Ovary (tissue), 9 donors: ENCODE measurements around the gene BTBD9. TPM values are rescaled to one million over a fixed set of nuclear protein-coding genes. Genes with fewer than 3 reads are reported as not detected.

Source experiments
- DNase-seq, 5 donors: peaks; one replicate each; pipeline ENCODE4 v3.0.0-alpha.2; 2019 to 2020
- H3K27ac ChIP-seq, 2 donors: fragments of 200-600 bp; one replicate each; pipeline versions ENCODE4 v1.5.1 to v1.8.0; 2019 to 2022
- H3K27me3 ChIP-seq: fragments of 200-600 bp; one replicate; pipeline ENCODE4 v1.8.0; 2022
- H3K36me3 ChIP-seq: fragments of 200-600 bp; sonication (generic); one replicate; pipeline ENCODE4 v1.5.1; 2019
- H3K4me1 ChIP-seq: one replicate; pipeline ENCODE4 v1.8.1; 2013; ENCODE audit warnings: mild to moderate bottlenecking, moderate library complexity; ENCODE audit not compliant: insufficient read depth
- H3K4me3 ChIP-seq: fragments of 200-600 bp; sonication (generic); one replicate; pipeline ENCODE4 v1.5.1; 2017
- H3K9me3 ChIP-seq, 2 donors: fragments of 200-600 bp in 1 of 2; sonication (generic) in 1 of 2; one replicate each; pipeline versions ENCODE4 v1.5.1 to v1.8.1; 2013 to 2019; ENCODE audit warnings: mild to moderate bottlenecking in 1 of 2, moderate library complexity in 1 of 2
- EP300 ChIP-seq: sonication (generic); formaldehyde crosslinking; IDR thresholded peaks from one replicate; pipeline ENCODE4 v1.6.1; 2017; ENCODE audit warnings: antibody characterized with exemption
- POLR2A ChIP-seq: fragments of 450-650 bp; IDR thresholded peaks from one replicate; pipeline ENCODE4 v1.6.1; 2017; ENCODE audit warnings: antibody characterized with exemption, mild to moderate bottlenecking, moderate library complexity
- WGBS, 3 donors: extraction: QIAGEN DNeasy Blood & Tissue Kit in 1 of 3; methylation state at CpG; one replicate each; pipeline versions ENCODE4 v1.1.5 to v1.1.7; 2013 to 2017; 5-methylcytosine and 5-hydroxymethylcytosine counted together
- intact Hi-C, 4 donors: fragments of 100-400 bp; cut with DNase I; formaldehyde crosslinking; loops; one replicate each; pipeline versions ENCODE4 v1.11.0 to v1.15.1; 2022 to 2023
- polyA plus RNA-seq, 2 donors: library from polyadenylated mRNA; stranded (reverse); fragments of 200-250 nt in 1 of 2; fragments of 350-450 nt in 1 of 2; fragmentation: Illumina TruSeq in 1 of 2; extraction: RNeasy Lipid Tissue Mini Kit (QIAGEN cat#74804) in 1 of 2; gene quantifications; one replicate each; pipeline ENCODE4 v1.2.3, GENCODE V29; 2013 to 2014
- total RNA-seq, 7 donors: library from RNA; depleted of rRNA in 2 of 7; stranded (reverse); fragments of >200 nt in 2 of 7; fragmentation: NEBNext Ultra II Directional in 3 of 7; extraction: Animal tissue kit (Norgen Biotek cat#: 25700) in 3 of 7; gene quantifications; one replicate each; pipeline versions ENCODE4 v1.1.0 to v1.2.4, GENCODE V29; 2016 to 2023
- TF ChIP-seq, protein P1 (sequence below), 3 donors: fragments of 450-650 bp in 2 of 3; fragments of 200-600 bp in 1 of 3; IDR thresholded peaks; one replicate each; pipeline versions ENCODE4 v1.5.1 to v1.8.0; 2016 to 2022; ENCODE audit warnings: antibody characterized with exemption in 3 of 3, mild to moderate bottlenecking in 1 of 3
- donor health status: DM: no; HTN: no; CAD: no; lungs with moderate emphysema.
- donor health status: DM: no; HTN: no; CAD: no.
- donor health status: Bipolar disorder and iron deficiency.
- donor health status: DM: yes; HTN: yes; CAD: no.
- donor health status: DM: no; HTN: no; CAD: no.
- donor health status: DM: yes; HTN: yes; CAD: no.

BTBD9 gene
- total and polyA plus RNA-seq, 9 donors = 7.2 to 28.8 (median 21.0) TPM

DNA sequence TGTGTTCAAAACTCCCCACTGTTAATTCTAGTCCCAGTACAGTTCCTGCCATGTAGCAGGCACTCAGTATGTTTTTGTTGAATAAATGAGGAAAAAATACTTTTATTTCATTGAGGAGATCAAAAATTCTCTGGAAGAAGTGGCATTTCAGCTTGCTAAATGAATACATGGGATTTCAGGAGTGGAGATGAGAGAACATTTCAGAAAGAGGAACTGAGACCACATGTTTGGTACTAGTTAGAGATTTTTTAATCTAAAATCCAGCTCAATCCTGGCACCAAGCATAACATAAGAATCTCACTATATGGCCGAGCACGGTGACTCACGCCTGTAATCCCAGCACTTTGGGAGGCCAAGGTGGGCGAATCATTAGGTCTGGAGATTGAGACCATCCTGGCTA, 75.4 kb downstream of the BTBD9 start:
- intact Hi-C loops = no loop called here
- DNase-seq = no peak
- H3K4me3 ChIP-seq = no peak overlapping the region
- no peaks in the 10 kb centered on the region for H3K4me1 ChIP-seq
- no peak overlapping the region for H3K27ac ChIP-seq
- 78 to 99% (median 89%) methylated on average over 4 of the region's 4 CpGs for WGBS, 3 donors
- H3K9me3 ChIP-seq = no peaks in the 10 kb centered on the region
- H3K27me3 ChIP-seq = no peaks in the 10 kb centered on the region
- TF ChIP-seq EP300 = no peak
- TF ChIP-seq, protein P1, sequence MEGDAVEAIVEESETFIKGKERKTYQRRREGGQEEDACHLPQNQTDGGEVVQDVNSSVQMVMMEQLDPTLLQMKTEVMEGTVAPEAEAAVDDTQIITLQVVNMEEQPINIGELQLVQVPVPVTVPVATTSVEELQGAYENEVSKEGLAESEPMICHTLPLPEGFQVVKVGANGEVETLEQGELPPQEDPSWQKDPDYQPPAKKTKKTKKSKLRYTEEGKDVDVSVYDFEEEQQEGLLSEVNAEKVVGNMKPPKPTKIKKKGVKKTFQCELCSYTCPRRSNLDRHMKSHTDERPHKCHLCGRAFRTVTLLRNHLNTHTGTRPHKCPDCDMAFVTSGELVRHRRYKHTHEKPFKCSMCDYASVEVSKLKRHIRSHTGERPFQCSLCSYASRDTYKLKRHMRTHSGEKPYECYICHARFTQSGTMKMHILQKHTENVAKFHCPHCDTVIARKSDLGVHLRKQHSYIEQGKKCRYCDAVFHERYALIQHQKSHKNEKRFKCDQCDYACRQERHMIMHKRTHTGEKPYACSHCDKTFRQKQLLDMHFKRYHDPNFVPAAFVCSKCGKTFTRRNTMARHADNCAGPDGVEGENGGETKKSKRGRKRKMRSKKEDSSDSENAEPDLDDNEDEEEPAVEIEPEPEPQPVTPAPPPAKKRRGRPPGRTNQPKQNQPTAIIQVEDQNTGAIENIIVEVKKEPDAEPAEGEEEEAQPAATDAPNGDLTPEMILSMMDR (IDR thresholded peaks at IDR 0.05) = no peak
- no peak for TF ChIP-seq POLR2A
- no peaks in the 10 kb centered on the region for H3K36me3 ChIP-seq

DNA sequence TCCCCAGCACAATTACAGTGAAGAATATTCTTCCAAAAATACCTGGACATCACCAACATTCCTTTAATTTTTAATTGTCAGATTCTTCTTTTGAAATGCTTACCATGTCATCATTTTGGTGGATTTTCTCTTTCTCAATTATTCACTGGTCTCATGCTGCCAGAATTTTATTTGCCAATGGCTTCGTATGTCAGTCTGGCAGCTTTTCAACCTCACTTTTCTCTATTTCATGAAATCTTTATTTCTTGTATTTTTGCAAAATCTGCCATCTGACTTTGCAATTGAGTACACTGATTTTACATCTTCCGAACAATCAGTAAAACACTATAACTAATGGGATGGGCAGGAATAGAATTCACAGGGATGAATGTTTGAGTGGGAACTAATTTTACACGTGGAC, 84.1 kb downstream of the BTBD9 start:
- TF ChIP-seq POLR2A = no peak
- no peak for TF ChIP-seq EP300
- TF ChIP-seq, protein P1 (IDR thresholded peaks at IDR 0.05) = no peak
- no peak overlapping the region for H3K4me3 ChIP-seq
- no peaks in the 10 kb centered on the region for H3K4me1 ChIP-seq
- intact Hi-C loops = no loop called here
- no peaks in the 10 kb centered on the region for H3K27me3 ChIP-seq
- H3K9me3 ChIP-seq = no peaks in the 10 kb centered on the region
- WGBS, 3 donors = 71 to 81% (median 76%) methylated on average over 3 of the region's 3 CpGs
- DNase-seq = no peak
- H3K36me3 ChIP-seq = no peaks in the 10 kb centered on the region
- H3K27ac ChIP-seq = no peak overlapping the region

DNA sequence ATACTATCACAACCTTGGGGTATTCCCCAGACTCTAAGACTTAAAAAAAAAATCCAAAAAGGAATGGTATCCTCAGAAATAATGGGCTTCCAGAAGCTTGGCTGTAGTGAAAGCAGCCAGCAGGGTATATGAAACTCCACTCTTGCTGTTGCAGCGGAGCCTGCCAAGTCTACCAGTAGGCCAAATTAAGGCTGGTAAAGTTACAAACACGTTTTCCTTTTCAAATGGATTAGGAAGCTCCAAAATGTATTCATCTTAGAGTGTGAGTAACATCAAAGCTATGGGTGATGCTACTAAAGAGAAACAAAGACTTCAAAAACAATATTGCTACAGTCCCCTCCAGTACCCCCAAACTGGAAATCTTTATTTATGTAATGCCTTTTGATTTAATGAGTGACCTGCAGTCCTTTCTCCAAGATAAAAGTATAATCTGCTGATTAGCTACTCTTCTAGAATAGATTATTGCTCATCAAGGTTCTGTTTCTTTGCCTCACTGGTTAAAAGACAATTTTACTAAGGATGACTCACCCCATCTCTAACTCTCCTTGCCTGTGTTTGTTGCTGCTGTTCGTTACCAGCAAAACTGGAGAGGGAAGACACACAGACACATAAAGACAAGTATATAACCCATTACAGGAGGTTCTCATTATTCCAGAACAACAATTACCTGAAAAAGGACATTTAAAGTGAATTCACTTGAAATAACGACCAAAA, 84.9 kb downstream of the BTBD9 start:
- Histone ChIP-seq H3K9me3 (no peaks in the 10 kb centered on the region), H3K4me3 (no peak overlapping the region), H3K27me3 (no peaks in the 10 kb centered on the region), H3K27ac (no peak overlapping the region), H3K4me1 (no peaks in the 10 kb centered on the region), H3K36me3 (no peaks in the 10 kb centered on the region)
- intact Hi-C loops = no loop called here
- WGBS, 3 donors = 44 to 67% (median 62%) methylated on average over 4 of the region's 4 CpGs
- no peak for DNase-seq
- TF ChIP-seq POLR2A = no peak
- TF ChIP-seq, protein P1 (IDR thresholded peaks at IDR 0.05) = no peak
- no peak for TF ChIP-seq EP300

DNA sequence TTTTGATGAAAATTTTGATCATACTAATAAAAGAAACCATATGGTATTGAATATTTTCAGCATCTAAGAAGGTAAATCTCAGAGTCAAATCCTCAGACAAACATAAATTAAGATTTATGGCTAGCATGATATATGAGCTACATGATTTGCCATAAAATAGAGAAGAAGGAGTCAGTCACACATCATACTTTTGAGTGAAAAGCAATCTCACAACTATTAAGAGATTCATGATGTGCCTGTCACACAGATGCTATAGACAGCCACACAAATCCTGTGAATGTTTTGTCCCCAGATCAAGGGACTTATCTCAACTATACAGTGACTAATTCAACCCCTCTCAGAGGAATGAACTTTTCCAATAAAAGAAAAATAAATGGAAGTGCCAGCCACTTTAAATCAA, 85.7 kb downstream of the BTBD9 start:
- Histone ChIP-seq H3K36me3 (no peaks in the 10 kb centered on the region), H3K27ac (no peak overlapping the region), H3K4me1 (no peaks in the 10 kb centered on the region), H3K9me3 (no peaks in the 10 kb centered on the region), H3K4me3 (no peak overlapping the region), H3K27me3 (no peaks in the 10 kb centered on the region)
- no peak for DNase-seq
- TF ChIP-seq, protein P1 (IDR thresholded peaks at IDR 0.05) = no peak
- TF ChIP-seq EP300 (no peak), POLR2A (no peak)
- intact Hi-C loops = no loop called here
